ENCODE results near the gene TRPC4. TPM values are rescaled to one million over a fixed set of nuclear protein-coding genes. Genes with fewer than 3 reads are reported as not detected.

TRPC4 gene
- total RNA-seq, 6 experiments from 2014 or later: 0.07 to 0.74 (median 0.46) TPM; not detected in 2

GRCh38 chr13:37618554-37618953 is 251.0 kb downstream of the TRPC4 start:
- no peak for DNase-seq
- 39% methylated on average over 2 of the region's 2 CpGs for WGBS (ENCODE audit: insufficient coverage, low coverage, low lambda C conversion rate, missing lambda C conversion rate)
- H3K27me3 ChIP-seq: no peaks in the 10 kb centered on the region
- no peak for ATAC-seq
- no peaks in the 10 kb centered on the region for H3K4me1 ChIP-seq
- intact Hi-C loops (cut with DNase I): no loop called here
- no peak for TF ChIP-seq POLR2A (IDR thresholded peaks at IDR 0.05)
- no peaks in the 10 kb centered on the region for H3K36me3 ChIP-seq
- H3K4me3 ChIP-seq: no peak overlapping the region
- H3K9me3 ChIP-seq: no peaks in the 10 kb centered on the region
- H3K27ac ChIP-seq: no peak overlapping the region

GRCh38 chr13:37617173-37617572 is 252.4 kb downstream of the TRPC4 start:
- Histone ChIP-seq H3K27ac (no peak overlapping the region), H3K4me1 (no peaks in the 10 kb centered on the region), H3K4me3 (no peak overlapping the region), H3K9me3 (no peaks in the 10 kb centered on the region), H3K27me3 (no peaks in the 10 kb centered on the region), H3K36me3 (no peaks in the 10 kb centered on the region)
- WGBS (ENCODE audit: insufficient coverage, low coverage, low lambda C conversion rate, missing lambda C conversion rate): 33% methylated on average over 1 of the region's 1 CpG
- DNase-seq (no peak), ATAC-seq (no peak)
- TF ChIP-seq CTCF (IDR thresholded peaks at IDR 0.05) (no peak), POLR2A (IDR thresholded peaks at IDR 0.05) (no peak)
- intact Hi-C loops (cut with DNase I): no loop called here

- no peak for DNase-seq
- no peak for TF ChIP-seq POLR2A (IDR thresholded peaks at IDR 0.05)
- TF ChIP-seq CTCF (IDR thresholded peaks at IDR 0.05): no peak
- Histone ChIP-seq H3K36me3 (no peaks in the 10 kb centered on the region), H3K4me3 (no peak overlapping the region), H3K27me3 (no peaks in the 10 kb centered on the region), H3K27ac (no peak overlapping the region), H3K9me3 (no peaks in the 10 kb centered on the region), H3K4me1 (no peaks in the 10 kb centered on the region)
- WGBS (ENCODE audit: insufficient coverage, low coverage, low lambda C conversion rate, missing lambda C conversion rate): 91% methylated on average over 1 of the region's 1 CpG
- no peak for ATAC-seq
- intact Hi-C loops (cut with DNase I): no loop called here
Observed at GRCh38 chr13:37616131-37616530, 253.4 kb downstream of the TRPC4 start.

GRCh38 chr13:37615276-37615675 is 254.3 kb downstream of the TRPC4 start:
- ATAC-seq (no peak), DNase-seq (no peak)
- no peak overlapping the region for H3K4me3 ChIP-seq
- no peaks in the 10 kb centered on the region for H3K9me3 ChIP-seq
- no peaks in the 10 kb centered on the region for H3K36me3 ChIP-seq
- intact Hi-C loops (cut with DNase I): no loop called here
- no peaks in the 10 kb centered on the region for H3K4me1 ChIP-seq
- no peak overlapping the region for H3K27ac ChIP-seq
- TF ChIP-seq POLR2A (IDR thresholded peaks at IDR 0.05) (no peak), CTCF (IDR thresholded peaks at IDR 0.05) (no peak)
- H3K27me3 ChIP-seq: no peaks in the 10 kb centered on the region
- WGBS (ENCODE audit: insufficient coverage, low coverage, low lambda C conversion rate, missing lambda C conversion rate): 56% methylated on average over 2 of the region's 2 CpGs

- H3K4me1 ChIP-seq: no peaks in the 10 kb centered on the region
- ATAC-seq (no peak), DNase-seq (no peak)
- H3K27ac ChIP-seq: no peak overlapping the region
- H3K36me3 ChIP-seq: no peaks in the 10 kb centered on the region
- no peaks in the 10 kb centered on the region for H3K27me3 ChIP-seq
- intact Hi-C loops (cut with DNase I): no loop called here
- H3K4me3 ChIP-seq: no peak overlapping the region
- H3K9me3 ChIP-seq: no peaks in the 10 kb centered on the region
- 59% methylated on average over 2 of the region's 2 CpGs for WGBS (ENCODE audit: insufficient coverage, low coverage, low lambda C conversion rate, missing lambda C conversion rate)
- TF ChIP-seq CTCF (IDR thresholded peaks at IDR 0.05) (no peak), POLR2A (IDR thresholded peaks at IDR 0.05) (no peak)
Observed at GRCh38 chr13:37613638-37614037, 255.9 kb downstream of the TRPC4 start.
